ENCODE data around the gene IL17RD.

Gene IL17RD

DNA sequence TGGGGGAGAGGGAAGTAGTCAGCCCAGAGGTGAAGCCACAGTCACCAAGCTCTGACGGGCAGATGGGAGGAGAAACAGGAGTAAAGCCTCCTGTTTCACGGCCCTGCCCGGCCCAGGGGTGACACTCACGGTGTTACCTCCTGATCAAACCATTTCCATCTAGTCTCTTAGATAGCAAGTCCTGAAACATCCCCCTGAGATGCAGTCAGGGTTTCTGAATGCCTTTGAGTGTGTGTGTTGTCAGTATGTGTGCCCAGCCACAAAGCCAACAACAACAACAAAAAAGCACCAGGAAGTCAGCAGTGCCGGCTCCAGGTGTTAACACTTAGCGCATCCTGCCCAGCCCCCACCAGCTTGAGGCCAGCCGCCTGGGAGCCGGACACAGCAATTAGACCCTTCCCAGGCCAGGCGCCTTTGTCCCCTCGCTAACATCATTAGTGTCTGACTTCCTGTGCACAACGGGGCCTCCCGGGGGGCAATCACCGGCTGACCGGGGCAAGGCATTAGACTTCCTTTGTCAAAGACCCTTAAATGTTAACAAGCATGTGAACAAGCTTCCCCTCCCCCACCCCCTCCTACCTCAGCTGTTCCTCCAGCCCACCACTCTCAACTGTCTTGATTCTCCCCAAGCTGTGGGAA is 34.5 kb downstream of the IL17RD start:
- DNase-seq, result no peak

GRCh38 chr3:57128826-57129667 is 36.1 kb downstream of the IL17RD start:
- no peak for DNase-seq

DNA sequence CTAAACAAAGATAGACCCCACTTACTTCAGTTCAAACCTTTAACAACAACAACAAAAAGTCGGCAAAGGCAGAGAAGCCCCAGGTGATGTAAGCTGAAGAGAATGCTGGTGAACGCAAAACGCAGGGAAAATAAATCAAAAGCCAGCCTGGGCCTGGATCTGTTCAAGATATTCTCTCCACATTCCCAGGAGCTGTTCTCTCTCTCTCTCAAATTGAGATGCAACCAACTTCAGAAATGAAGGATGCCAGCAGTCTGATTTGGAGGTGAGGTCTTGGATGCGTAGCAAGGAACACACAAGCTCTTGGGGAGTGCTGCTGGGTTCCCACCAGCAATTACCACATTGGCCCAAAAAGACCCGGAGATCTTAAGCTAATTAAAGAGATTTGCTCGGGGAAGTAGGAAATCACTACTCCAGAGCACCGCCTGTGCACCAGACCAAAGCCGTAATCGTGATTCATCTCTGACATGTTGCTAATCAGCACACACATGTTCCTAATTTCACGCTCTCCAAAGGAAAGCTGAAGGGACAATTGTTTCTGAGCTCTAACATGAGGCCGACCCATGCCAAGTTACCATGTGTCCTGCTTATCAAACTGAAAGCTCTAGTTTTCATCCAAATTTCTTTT is 37.1 kb downstream of the IL17RD start:
- peak; percentile 85 for DNase-seq

GRCh38 chr3:57126244-57126643 is 38.9 kb downstream of the IL17RD start:
- no peak for DNase-seq

GRCh38 chr3:57120451-57121174 is 44.5 kb downstream of the IL17RD start:
- no peak for DNase-seq

GRCh38 chr3:57120040-57120439 is 45.1 kb downstream of the IL17RD start:
- no peak for DNase-seq

DNA sequence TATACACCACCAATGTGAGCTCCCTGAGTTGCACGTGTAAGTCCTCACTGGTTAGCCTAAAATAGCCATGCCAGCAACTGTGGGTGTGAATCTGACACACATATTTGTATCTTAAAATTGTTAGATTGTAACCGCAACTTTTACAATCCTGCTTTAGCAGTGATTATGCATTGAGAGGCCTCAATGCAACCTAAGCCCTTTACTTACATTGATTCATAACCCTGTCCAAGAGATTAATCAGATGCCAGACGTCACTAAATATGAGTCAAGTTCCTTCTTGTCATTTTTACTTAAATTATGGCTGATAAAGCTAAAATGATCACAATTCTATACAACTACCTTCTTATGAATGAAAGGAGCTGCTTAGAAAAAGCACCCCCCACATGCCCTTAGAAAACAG is 46.9 kb downstream of the IL17RD start:
- no peak for DNase-seq

DNA sequence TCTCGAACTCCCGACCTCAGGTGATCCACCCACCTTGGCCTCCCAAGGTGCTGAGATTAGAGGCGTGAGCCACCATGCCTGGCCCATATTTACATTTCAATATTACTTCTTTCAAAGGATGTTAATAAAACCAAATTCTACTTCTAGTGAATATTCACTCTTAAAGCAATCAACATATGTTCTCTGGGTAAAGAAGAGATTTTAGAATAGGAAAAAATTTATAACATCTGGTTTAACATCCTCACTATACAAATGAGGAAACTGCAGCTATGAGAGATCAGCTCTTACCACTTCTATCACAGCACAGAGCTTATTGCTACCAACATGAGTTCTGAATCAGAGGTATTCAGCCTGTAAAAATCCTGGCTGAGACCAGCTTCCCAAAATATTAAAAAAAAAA is 48.7 kb downstream of the IL17RD start:
- no peak for DNase-seq

DNA sequence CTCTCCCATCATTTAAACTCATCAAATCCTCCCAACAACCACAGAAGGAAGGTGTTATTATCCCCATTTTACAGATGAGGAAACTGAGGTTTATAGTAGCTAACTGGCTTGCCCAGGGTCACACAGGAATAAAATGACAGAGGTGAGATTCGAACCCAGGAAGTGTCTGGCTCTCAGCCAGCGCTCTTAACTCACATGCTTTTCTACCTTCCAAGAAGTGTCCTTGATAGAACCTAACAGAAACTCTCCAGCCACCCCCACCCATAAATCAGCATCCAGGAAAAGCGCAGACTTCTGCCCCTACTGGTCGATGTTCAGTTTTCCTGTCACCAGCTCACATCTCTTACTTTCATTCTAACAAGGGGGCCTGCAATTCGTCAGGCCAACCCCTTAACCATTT is 52.9 kb downstream of the IL17RD start:
- no peak for DNase-seq

DNA sequence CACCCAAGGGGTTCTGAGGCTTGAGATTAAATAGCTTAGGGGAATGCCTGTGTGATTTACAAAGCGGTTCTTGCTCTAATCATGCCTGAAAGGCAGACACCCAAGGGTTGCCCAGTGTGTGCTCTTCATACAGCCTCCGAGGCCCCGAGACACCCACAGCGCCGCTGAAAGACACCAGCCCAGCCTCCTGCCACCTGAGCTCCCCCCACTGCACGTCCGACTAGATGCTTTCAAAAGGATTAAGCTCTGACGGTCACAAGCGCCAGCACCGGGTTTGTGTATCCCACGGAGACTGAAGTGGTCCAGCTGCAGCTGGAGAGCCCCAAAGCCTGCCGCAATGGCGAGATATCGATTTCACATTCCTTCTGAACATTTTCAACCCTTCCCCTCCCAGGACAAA is 54.4 kb downstream of the IL17RD start:
- no peak for DNase-seq

GRCh38 chr3:57110214-57110613 is 54.9 kb downstream of the IL17RD start:
- no peak for DNase-seq

GRCh38 chr3:57109437-57110199 is 55.5 kb downstream of the IL17RD start:
- no peak for DNase-seq

DNA sequence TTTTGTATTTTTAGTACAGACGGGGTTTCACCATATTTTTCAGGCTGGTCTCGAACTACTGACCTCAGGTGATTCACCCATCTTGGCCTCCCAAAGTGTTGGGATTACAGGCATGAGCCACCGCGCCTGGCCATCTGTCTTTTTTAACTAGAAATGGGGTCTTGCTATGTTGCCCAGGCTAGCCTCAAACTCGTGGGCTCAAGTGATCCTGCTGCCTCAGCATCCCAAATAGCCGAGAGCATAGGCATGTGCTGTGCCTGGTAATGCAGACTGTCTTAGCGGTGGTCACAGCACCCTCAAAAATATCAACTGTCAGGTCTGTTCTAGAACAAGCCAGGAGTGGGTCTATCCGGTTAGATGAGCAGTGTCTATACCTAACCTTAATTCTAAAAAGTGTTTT is 56.5 kb downstream of the IL17RD start:
- DNase-seq, result no peak

DNA sequence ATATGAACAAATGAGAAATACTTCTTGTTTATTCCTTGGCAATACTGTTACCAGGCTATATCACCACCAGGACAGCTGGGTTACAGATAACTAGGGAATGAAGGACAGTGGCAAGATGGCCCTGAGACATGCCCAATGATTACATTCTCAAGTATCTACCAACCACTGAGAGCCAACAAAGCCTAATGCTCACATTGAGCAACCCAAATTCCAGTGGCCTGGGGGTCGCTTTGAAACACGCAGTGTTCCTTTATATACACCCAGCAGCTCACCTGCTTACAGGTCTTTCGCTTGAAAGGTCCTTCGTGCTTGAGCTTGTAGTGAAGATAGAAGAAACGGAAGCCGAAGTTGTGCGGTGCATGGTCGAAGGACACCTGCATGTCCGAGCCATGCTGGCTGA is 59.6 kb downstream of the IL17RD start:
- DNase-seq, result no peak

GRCh38 chr3:57100046-57100695 is 65.0 kb downstream of the IL17RD start:
- DNase-seq, result peak; percentile 65

DNA sequence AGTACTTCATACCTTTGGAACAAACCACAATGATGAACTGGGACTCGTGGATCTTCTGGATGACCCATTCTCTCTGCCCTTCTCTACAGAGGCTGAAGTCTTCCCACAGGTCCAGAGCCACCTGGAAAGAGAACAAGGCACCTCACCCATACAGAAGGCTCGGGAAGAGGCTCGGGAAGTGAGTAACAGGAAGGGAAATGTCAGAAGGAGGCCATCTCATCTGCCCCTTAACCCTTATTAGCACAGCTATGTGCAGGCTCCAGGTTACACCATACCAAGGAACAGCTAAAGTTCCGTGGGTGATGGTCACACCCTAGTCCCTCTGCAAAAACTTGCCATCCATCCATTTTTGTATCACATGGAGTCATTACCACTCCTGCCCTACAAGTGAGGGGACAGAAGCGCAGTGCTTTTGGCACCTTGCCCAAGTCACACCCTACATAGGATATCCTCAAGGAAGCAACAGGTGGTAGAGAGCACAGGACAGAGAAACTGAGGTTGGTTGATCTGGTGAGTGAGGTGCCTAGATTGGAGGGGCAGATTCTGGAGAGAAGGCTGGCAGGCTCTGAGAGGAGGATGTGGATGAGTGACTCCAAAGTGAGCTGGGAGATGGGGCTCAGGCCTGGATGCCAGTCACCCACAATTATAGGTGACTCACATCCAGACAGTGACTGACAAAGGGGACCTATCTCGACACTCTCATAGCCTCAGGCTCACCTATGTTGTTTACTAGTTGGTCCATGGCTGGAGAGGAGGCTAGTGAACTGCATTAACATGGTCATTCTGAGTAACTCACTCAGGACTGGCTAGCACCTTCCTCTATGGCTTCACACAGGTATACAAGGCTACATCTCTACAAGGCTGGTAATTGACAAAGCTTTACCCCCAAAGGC is 66.5 kb downstream of the IL17RD start:
- no peak for DNase-seq

- no peak for DNase-seq
Observed at GRCh38 chr3:57097536-57097935, 67.6 kb downstream of the IL17RD start.

DNA sequence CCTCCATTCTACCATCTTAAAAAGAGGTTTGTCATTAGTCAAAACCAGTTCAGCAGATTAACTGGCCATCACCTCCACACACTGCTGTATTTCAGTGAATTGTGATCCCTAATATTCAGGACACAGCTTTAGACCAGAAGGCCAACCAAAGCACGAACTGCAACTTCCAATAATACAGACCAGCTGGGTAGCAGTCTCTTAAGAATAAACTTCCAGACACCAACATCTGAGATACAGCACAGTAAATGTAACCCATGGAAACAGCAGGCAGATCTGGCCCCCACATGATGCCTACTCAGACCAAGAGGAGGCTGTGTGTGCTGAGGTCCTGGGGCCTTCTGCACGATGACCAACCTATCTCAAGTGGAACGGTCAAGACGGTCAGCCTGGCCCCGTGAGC is 69.8 kb downstream of the IL17RD start:
- no peak for DNase-seq

GRCh38 chr3:57094575-57094974 is 70.6 kb downstream of the IL17RD start:
- DNase-seq, result peak; percentile 50

- DNase-seq, result no peak
Observed at GRCh38 chr3:57093971-57094535, 71.1 kb downstream of the IL17RD start.

DNA sequence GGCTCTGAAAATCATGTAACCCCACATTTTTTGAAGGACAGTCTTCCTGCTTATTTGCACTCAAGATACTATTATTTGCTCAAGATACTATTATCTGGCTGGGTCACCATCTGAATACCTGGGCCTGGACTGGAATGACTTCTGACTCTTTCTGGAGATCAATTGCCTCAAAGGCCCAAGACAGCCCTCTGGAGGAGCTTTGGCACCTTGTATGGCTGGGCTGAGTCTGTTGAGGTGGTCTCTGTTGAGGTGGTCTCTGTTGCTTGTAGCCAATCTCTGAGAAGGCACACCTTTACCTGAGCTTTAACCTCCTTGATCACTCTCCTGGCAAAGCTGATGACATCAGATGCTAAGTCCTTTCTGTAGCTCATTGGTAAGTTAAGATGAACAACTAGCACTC is 71.7 kb downstream of the IL17RD start:
- no peak for DNase-seq
